ENCODE measurements around the gene FICD.

The FICD gene

DNA sequence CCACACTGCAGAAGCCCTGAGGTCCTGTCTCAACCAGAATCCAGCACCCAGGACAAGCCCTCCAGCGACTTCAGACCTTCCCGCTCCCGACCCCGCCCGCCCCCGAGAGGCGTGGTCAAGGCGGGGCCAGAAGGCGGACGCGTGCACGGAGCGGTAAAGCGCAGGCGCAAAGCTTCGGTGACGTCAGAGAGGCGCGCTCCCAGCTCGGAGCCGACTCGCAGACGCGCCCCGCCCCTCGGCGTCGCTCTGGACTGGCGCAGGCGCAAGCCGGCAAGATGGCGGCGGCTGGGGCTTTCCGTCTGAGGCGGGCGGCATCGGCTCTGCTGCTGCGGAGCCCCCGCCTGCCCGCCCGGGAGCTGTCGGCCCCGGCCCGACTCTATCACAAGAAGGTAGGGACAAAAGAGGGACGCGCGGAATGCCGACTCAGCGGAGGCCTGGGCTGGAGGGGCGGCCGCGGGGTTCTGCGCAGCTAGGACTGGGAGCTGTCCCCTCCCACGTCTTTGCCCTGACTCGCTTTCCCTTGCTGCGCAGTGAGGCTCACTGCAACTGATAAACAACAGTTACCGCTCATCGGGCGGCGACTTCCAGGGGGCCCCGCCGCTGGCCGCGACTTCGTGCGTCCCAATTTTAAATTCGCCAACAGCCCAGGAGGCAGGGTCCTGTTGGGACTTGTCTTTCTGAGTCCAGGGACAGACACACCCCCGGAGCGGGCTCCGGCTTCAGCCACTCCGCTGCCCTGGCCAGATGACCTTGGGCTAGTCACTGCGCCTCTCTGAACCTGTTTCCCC lies 47.5 kb downstream of the FICD start, which contains the start of gene ISCU:
ISCU (plus strand) TSS at position 249 of the 788 bp plus-strand sequence; CDS start at position 276, 27 bp downstream.
- peak; percentile 85 for DNase-seq (ENCODE audit: low read depth)
- peak within 1 kb of the TSS; percentile 100 for H3K4me3 ChIP-seq (ENCODE audit: low read depth, low read length)

GRCh38 chr12:108563136-108563803 lies 48.2 kb downstream of the FICD start:
- peak; percentile 69 for DNase-seq (ENCODE audit: low read depth)
- peak overlapping the region; percentile 100 for H3K4me3 ChIP-seq (ENCODE audit: low read depth, low read length)

- no peak for DNase-seq (ENCODE audit: low read depth)
- peak overlapping the region; percentile 100 for H3K4me3 ChIP-seq (ENCODE audit: low read depth, low read length)
Measured at GRCh38 chr12:108563804-108564151, 48.7 kb downstream of the FICD start.

DNA sequence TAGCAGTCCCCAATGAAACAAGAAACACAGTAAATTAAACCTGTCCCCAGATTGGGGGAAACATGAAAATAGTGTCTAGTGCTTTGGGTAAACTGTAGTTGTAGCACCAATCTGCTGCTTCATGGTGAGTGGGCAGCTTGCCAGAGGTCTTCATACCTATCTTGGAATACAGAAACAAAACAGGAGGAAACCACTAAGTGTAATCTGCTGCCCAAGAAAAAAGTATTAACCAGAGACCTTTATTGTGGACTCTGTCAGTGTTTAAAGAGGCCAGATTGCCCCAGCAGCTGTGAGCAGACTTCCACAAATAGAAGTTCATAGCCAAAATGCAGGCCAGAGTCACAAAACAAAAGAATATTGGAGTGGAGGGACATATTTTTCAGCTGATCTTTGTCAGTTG lies 49.6 kb downstream of the FICD start:
- no peak overlapping the region for H3K4me3 ChIP-seq (ENCODE audit: low read depth, low read length)
- no peak for DNase-seq (ENCODE audit: low read depth)

DNA sequence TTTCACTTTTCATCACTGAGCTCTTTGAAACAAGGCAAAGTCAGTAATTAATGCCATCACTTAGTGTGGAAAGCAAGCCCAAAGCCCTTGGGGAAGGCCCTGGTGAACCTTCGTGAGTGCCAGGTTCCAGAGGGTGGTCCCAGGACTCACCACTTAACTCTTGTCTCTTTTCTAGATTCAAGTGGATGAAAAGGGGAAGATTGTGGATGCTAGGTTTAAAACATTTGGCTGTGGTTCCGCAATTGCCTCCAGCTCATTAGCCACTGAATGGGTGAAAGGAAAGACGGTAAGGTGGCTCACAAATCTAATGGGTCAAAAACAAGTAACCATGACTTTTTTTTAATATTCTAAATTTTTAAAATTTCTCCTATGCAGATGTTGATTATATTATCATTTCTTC lies 50.1 kb downstream of the FICD start:
- no peak for DNase-seq (ENCODE audit: low read depth)
- H3K4me3 ChIP-seq (ENCODE audit: low read depth, low read length) = no peak overlapping the region

GRCh38 chr12:108565976-108566375 lies 50.9 kb downstream of the FICD start:
- peak; percentile 65 for DNase-seq (ENCODE audit: low read depth)

DNA sequence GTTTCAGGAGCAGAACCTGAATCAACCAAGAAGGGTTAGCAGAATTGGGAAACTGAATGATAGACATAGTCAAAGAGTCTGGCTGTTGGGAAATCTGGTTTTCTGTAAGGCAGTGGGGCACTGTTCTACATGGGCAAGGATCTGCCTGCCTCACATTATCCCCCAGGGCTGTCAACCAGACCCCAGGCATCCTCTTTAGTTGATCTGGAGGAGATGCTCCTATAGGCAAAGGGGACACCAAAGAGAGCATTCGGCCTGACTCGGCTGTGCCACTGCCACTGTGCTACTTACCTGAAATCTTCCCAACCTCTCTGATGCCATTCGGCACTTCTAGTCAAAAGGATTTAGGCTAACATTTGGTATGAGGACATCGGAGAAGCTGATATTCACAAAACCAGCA lies 51.4 kb downstream of the FICD start:
- no peak overlapping the region for H3K4me3 ChIP-seq (ENCODE audit: low read depth, low read length)
- DNase-seq (ENCODE audit: low read depth) = no peak

More at GRCh38 chr12:108565976-108566375, 50.9 kb downstream of the FICD start:
- H3K4me3 ChIP-seq (ENCODE audit: low read depth, low read length) = no peak overlapping the region

GRCh38 chr12:108567406-108568337 lies 52.6 kb downstream of the FICD start:
- H3K4me3 ChIP-seq (ENCODE audit: low read depth, low read length) = no peak overlapping the region
- no peak for DNase-seq (ENCODE audit: low read depth)

GRCh38 chr12:108568338-108569154 lies 53.5 kb downstream of the FICD start:
- no peak overlapping the region for H3K4me3 ChIP-seq (ENCODE audit: low read depth, low read length)

More at GRCh38 chr12:108568338-108569154, 53.5 kb downstream of the FICD start:
- DNase-seq (ENCODE audit: low read depth) = no peak

Measured in skeletal muscle cell (primary cell).